ENCODE results near the gene ZNF667.

- TF ChIP-seq CTCF (IDR thresholded peaks at IDR 0.05; ENCODE audit: poor library complexity, severe bottlenecking) (no peak), RAD21 (conservative IDR thresholded peaks at IDR 0.05) (no peak), MXI1 (conservative IDR thresholded peaks at IDR 0.05; ENCODE audit: poor library complexity, severe bottlenecking) (no peak), POLR2AphosphoS5 (IDR thresholded peaks at IDR 0.05) (no peak), EZH2 (IDR thresholded peaks at IDR 0.05; ENCODE audit: borderline replicate concordance, insufficient read depth, low read length, poor library complexity, severe bottlenecking) (no peak)
Observed at GRCh38 chr19:56525214-56525860, 48.2 kb upstream of the ZNF667 start.

All from neural cell (in vitro differentiated cells).